Sigmoid colon (tissue), 7 donors: ENCODE measurements around the gene NR2F1-AS1. TPM values are rescaled to one million over a fixed set of nuclear protein-coding genes. Genes with fewer than 3 reads are reported as not detected.
"Not testable (repeated sequence)": the region's sequence is repeated elsewhere in the genome, so short reads cannot be mapped to it uniquely, and the experiment has no call there.

Source experiments
- DNase-seq: peaks from one replicate; pipeline ENCODE4 v3.0.0-alpha.2; 2019
- H3K27ac ChIP-seq, 4 donors: fragments of 200-600 bp; sonication (generic); one replicate each; pipeline ENCODE4 v1.5.1; 2016 to 2019; ENCODE audit warnings: mild to moderate bottlenecking in 1 of 4
- H3K27me3 ChIP-seq, 3 donors: fragments of 200-600 bp; sonication (generic); one replicate each; pipeline ENCODE4 v1.5.1; 2019; ENCODE audit warnings: mild to moderate bottlenecking in 1 of 3
- H3K36me3 ChIP-seq, 4 donors: fragments of 200-600 bp; sonication (generic); one replicate each; pipeline ENCODE4 v1.5.1; 2016 to 2019
- H3K4me1 ChIP-seq, 4 donors: fragments of 200-600 bp; sonication (generic); one replicate each; pipeline ENCODE4 v1.5.1; 2017 to 2019
- H3K4me3 ChIP-seq, 4 donors: fragments of 200-600 bp; sonication (generic); one replicate each; pipeline ENCODE4 v1.5.1; 2017 to 2019; ENCODE audit warnings: mild to moderate bottlenecking in 2 of 4, moderate library complexity in 1 of 4
- H3K9me3 ChIP-seq, 4 donors: fragments of 200-600 bp in 3 of 4; sonication (generic) in 3 of 4; one replicate each; pipeline versions ENCODE4 v1.5.1 to v1.6.1; 2013 to 2019
- EP300 ChIP-seq, 4 donors: sonication (generic); formaldehyde crosslinking; IDR thresholded peaks; one replicate each; pipeline ENCODE4 v1.6.1; 2017; ENCODE audit warnings: antibody characterized with exemption in 4 of 4
- POLR2A ChIP-seq, 2 donors: fragments of 450-650 bp; IDR thresholded peaks; one replicate each; pipeline ENCODE4 v1.6.1; 2016; ENCODE audit warnings: antibody characterized with exemption in 2 of 2, mild to moderate bottlenecking in 2 of 2, moderate library complexity in 2 of 2
- POLR2AphosphoS5 ChIP-seq, 4 donors: sonication (generic); formaldehyde crosslinking; IDR thresholded peaks; one replicate each; pipeline ENCODE4 v1.6.1; 2017; ENCODE audit warnings: antibody characterized with exemption in 4 of 4
- WGBS, 2 donors: extraction: QIAGEN DNeasy Blood & Tissue Kit; methylation state at CpG; one replicate each; pipeline ENCODE4 v1.1.7; 2013; 5-methylcytosine and 5-hydroxymethylcytosine counted together
- intact Hi-C: fragments of 100-400 bp; cut with DNase I; formaldehyde crosslinking; loops from one replicate; pipeline ENCODE4 v1.15.1; 2023
- polyA plus RNA-seq, 3 donors: library from polyadenylated mRNA; stranded (reverse); fragments of 200-250 nt; gene quantifications; one replicate each; pipeline ENCODE4 v1.2.3, GENCODE V29; 2013
- total RNA-seq, 4 donors: library from RNA; depleted of rRNA; stranded (reverse); fragments of >200 nt; gene quantifications; one replicate each; pipeline ENCODE4 v1.1.0, GENCODE V29; 2016
- TF ChIP-seq, protein P1 (sequence below), 4 experiments: fragments of 450-650 bp in 3 of 4; fragments of 200-600 bp in 1 of 4; IDR thresholded peaks; one replicate each; pipeline ENCODE4 v1.5.1; 2016 to 2019; ENCODE audit warnings: antibody characterized with exemption in 4 of 4, mild to moderate bottlenecking in 3 of 4, moderate library complexity in 2 of 4
- donor health status: healthy with polysubstance abuse.
- donor health status: Bipolar disorder and iron deficiency.
- donor health status: healthy.

Gene NR2F1-AS1
- total and polyA plus RNA-seq, 7 donors, result 1.4 to 15.2 (median 8.9) TPM

GRCh38 chr5:93395010-93395409 lies 186.0 kb downstream of the NR2F1-AS1 start:
- 91 to 97% methylated on average over 1 of the region's 1 CpG for WGBS, 2 donors
- H3K27ac ChIP-seq, result no peak overlapping the region
- no peaks in the 10 kb centered on the region for H3K4me1 ChIP-seq
- no peaks in the 10 kb centered on the region for H3K27me3 ChIP-seq
- H3K4me3 ChIP-seq, result no peak overlapping the region
- no peaks in the 10 kb centered on the region for H3K36me3 ChIP-seq
- DNase-seq, result no peak
- intact Hi-C loops, result no loop called here
- H3K9me3 ChIP-seq, result peaks cover 0 to 3% (median 1%) of the 10 kb centered on the region in 4 donors
- TF ChIP-seq EP300 (IDR thresholded peaks at IDR 0.05) (no peak), POLR2AphosphoS5 (IDR thresholded peaks at IDR 0.05) (no peak), POLR2A (IDR thresholded peaks at IDR 0.05) (no peak)
- TF ChIP-seq, protein P1, sequence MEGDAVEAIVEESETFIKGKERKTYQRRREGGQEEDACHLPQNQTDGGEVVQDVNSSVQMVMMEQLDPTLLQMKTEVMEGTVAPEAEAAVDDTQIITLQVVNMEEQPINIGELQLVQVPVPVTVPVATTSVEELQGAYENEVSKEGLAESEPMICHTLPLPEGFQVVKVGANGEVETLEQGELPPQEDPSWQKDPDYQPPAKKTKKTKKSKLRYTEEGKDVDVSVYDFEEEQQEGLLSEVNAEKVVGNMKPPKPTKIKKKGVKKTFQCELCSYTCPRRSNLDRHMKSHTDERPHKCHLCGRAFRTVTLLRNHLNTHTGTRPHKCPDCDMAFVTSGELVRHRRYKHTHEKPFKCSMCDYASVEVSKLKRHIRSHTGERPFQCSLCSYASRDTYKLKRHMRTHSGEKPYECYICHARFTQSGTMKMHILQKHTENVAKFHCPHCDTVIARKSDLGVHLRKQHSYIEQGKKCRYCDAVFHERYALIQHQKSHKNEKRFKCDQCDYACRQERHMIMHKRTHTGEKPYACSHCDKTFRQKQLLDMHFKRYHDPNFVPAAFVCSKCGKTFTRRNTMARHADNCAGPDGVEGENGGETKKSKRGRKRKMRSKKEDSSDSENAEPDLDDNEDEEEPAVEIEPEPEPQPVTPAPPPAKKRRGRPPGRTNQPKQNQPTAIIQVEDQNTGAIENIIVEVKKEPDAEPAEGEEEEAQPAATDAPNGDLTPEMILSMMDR (IDR thresholded peaks at IDR 0.05), result no peak

GRCh38 chr5:93394301-93394700 lies 186.7 kb downstream of the NR2F1-AS1 start:
- Histone ChIP-seq H3K27ac (no peak overlapping the region), H3K9me3 (peaks cover 0 to 3% (median 1%) of the 10 kb centered on the region in 4 donors), H3K27me3 (no peaks in the 10 kb centered on the region), H3K4me3 (no peak overlapping the region), H3K36me3 (no peaks in the 10 kb centered on the region), H3K4me1 (no peaks in the 10 kb centered on the region)
- intact Hi-C loops, result no loop called here
- TF ChIP-seq, protein P1 (IDR thresholded peaks at IDR 0.05), result no peak
- TF ChIP-seq POLR2AphosphoS5 (IDR thresholded peaks at IDR 0.05) (no peak), EP300 (IDR thresholded peaks at IDR 0.05) (no peak), POLR2A (IDR thresholded peaks at IDR 0.05) (no peak)
- WGBS, 2 donors, result 81 to 89% methylated on average over 2 of the region's 2 CpGs
- DNase-seq, result no peak

- H3K36me3 ChIP-seq, DNase-seq, intact Hi-C loops, H3K27me3 ChIP-seq, H3K9me3 ChIP-seq, H3K27ac ChIP-seq, H3K4me1 ChIP-seq, H3K4me3 ChIP-seq: not testable (repeated sequence)
- WGBS, 2 donors, result 90 to 96% methylated on average over 2 of the region's 2 CpGs
These were observed 189.8 kb downstream of the NR2F1-AS1 start for GRCh38 chr5:93391169-93391568.

- Histone ChIP-seq H3K4me1 (no peaks in the 10 kb centered on the region), H3K27ac (no peak overlapping the region), H3K36me3 (no peaks in the 10 kb centered on the region), H3K4me3 (no peak overlapping the region), H3K9me3 (peaks cover 0 to 1% (median 0%) of the 10 kb centered on the region in 4 donors), H3K27me3 (no peaks in the 10 kb centered on the region)
- DNase-seq, result no peak
- TF ChIP-seq POLR2A (IDR thresholded peaks at IDR 0.05) (no peak), EP300 (IDR thresholded peaks at IDR 0.05) (no peak), POLR2AphosphoS5 (IDR thresholded peaks at IDR 0.05) (no peak)
- TF ChIP-seq, protein P1 (IDR thresholded peaks at IDR 0.05), result no peak
- intact Hi-C loops, result no loop called here
- WGBS, 2 donors, result 85 to 91% methylated on average over 2 of the region's 2 CpGs
These were observed 195.4 kb downstream of the NR2F1-AS1 start for GRCh38 chr5:93385655-93386054.

- Histone ChIP-seq H3K4me1 (no peaks in the 10 kb centered on the region), H3K4me3 (no peak overlapping the region), H3K27ac (no peak overlapping the region), H3K36me3 (no peaks in the 10 kb centered on the region), H3K27me3 (no peaks in the 10 kb centered on the region), H3K9me3 (no peaks in the 10 kb centered on the region)
- intact Hi-C loops, result no loop called here
- 83 to 88% methylated on average over 3 of the region's 3 CpGs for WGBS, 2 donors
- DNase-seq, result no peak
- TF ChIP-seq EP300 (IDR thresholded peaks at IDR 0.05) (no peak), POLR2AphosphoS5 (IDR thresholded peaks at IDR 0.05) (no peak), POLR2A (IDR thresholded peaks at IDR 0.05) (no peak)
- TF ChIP-seq, protein P1 (IDR thresholded peaks at IDR 0.05), result no peak
These were observed 196.0 kb downstream of the NR2F1-AS1 start for GRCh38 chr5:93384995-93385394.
